ENCODE results near the gene SLC25A34.

Gene SLC25A34

DNA sequence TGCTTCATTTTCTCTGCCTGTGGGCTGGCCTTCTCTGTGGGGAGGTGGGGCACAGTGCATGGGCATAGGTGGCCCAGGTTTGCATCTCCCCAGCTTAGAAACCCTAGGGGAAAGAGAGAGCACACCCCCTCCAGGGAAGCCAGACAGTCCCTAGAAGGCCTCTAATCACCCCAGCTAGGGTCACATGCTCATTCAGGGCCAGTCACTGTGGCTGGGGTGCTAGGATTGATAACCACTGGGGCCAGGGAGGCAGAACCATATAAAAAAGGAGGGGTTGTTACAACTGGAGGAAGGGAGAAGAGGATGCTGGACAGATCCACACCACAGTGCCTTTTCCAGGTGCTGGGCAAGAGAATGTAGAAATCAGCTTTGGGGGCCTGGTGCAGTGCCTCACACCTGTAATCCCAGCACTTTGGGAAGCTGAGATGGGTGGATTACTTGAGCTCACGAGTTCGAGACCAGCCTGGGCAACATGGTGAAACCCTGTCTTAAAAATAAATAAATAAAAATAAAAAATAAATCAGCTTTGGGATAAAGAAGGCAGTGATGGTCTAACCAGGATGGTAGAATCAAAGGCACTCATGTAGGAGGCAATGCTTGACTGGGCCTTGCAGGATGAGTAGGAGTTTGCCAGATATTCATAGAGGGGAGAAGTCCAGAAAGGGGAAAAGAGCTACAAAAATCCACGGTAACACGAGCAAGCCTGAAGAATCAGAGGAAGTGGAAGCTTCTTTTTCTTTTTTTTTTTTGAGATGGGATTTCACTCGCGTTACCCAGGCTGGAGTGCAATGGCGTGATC is 42.0 kb downstream of the SLC25A34 start:
- no peak for DNase-seq

DNA sequence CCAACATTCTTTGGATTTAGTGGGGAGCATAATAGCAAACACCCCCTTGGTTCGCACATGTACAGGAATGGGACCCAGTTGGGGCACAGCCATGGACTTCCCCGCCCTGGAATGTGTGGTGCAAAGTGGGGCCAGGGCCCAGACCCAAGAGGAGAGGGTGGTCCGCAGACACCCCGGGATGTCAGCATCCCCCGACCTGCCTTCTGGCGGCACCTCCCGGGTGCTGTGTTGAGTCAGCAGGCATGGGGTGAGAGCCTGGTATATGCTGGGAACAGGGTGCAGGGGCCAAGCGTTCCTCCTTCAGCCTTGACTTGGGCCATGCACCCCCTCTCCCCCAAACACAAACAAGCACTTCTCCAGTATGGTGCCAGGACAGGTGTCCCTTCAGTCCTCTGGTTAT is 49.6 kb downstream of the SLC25A34 start:
- no peak for DNase-seq

- DNase-seq: no peak
Measured at GRCh38 chr1:15786581-15786980, 50.5 kb downstream of the SLC25A34 start.

- no peak for DNase-seq
Measured at GRCh38 chr1:15788624-15789301, 52.7 kb downstream of the SLC25A34 start.

Data from NCI-H524 (cell line).